ENCODE results near the gene ECSCR.

- no peak for TF ChIP-seq EZH2 (IDR thresholded peaks at IDR 0.05; ENCODE audit: borderline replicate concordance, insufficient read depth, low read depth, low read length, poor library complexity, severe bottlenecking)
- no peak for TF ChIP-seq CTCF (IDR thresholded peaks at IDR 0.05)
Observed at GRCh38 chr5:139419226-139420192, 43.0 kb downstream of the ECSCR start.

All from B cell (primary cell).